Trophoblast cell (in vitro differentiated cells and primary cell): ENCODE data around the gene MYO16.

Experiments
- DNase-seq, 2 donors: peaks; one replicate each; pipeline ENCODE4 v3.0.0-alpha.2; 2016
- H2AFZ ChIP-seq: 2 replicates; pipeline ENCODE4 v1.6.1; 2013; ENCODE audit warnings: low read length, moderate library complexity, mild to moderate bottlenecking; ENCODE audit not compliant: insufficient read depth, poor library complexity
- H2AK5ac ChIP-seq: 2 replicates; pipeline ENCODE4 v1.6.1; 2013; ENCODE audit warnings: mild to moderate bottlenecking, low read length
- H2BK120ac ChIP-seq: 2 replicates; pipeline ENCODE4 v1.6.1; 2013; ENCODE audit warnings: low read length, mild to moderate bottlenecking, moderate library complexity; ENCODE audit not compliant: insufficient read depth, poor library complexity
- H2BK12ac ChIP-seq: 2 replicates; pipeline ENCODE4 v1.6.1; 2013; ENCODE audit warnings: mild to moderate bottlenecking, low read length, moderate library complexity
- H2BK5ac ChIP-seq: 2 replicates; pipeline ENCODE4 v1.6.1; 2013; ENCODE audit warnings: low read length, low read depth, moderate library complexity, mild to moderate bottlenecking; ENCODE audit not compliant: poor library complexity
- H3K14ac ChIP-seq: 2 replicates; pipeline ENCODE4 v1.6.1; 2013; ENCODE audit warnings: mild to moderate bottlenecking, low read length
- H3K18ac ChIP-seq: 2 replicates; pipeline ENCODE4 v1.6.1; 2013; ENCODE audit warnings: mild to moderate bottlenecking, low read length
- H3K23ac ChIP-seq: 2 replicates; pipeline ENCODE4 v1.6.1; 2013; ENCODE audit warnings: low read length
- H3K27ac ChIP-seq: 2 replicates; pipeline ENCODE4 v1.5.1; 2013; ENCODE audit warnings: low read depth, mild to moderate bottlenecking, inconsistent platforms, low read length, moderate library complexity
- H3K27me3 ChIP-seq: 2 replicates; pipeline ENCODE4 v1.6.1; 2013; ENCODE audit warnings: inconsistent platforms, mild to moderate bottlenecking, low read length, moderate library complexity; ENCODE audit not compliant: insufficient read depth
- H3K36me3 ChIP-seq, 2 experiments: 1 replicate in 1 of 2; 2 replicates in 1 of 2; pipeline ENCODE4 v1.6.1; 2013; ENCODE audit warnings: low read length in 2 of 2, mild to moderate bottlenecking in 2 of 2, moderate library complexity in 1 of 2; ENCODE audit not compliant: insufficient read depth in 2 of 2, control insufficient read depth in 1 of 2
- H3K4ac ChIP-seq: 2 replicates; pipeline ENCODE4 v1.6.1; 2013; ENCODE audit warnings: low read depth, mild to moderate bottlenecking, low read length, moderate library complexity
- H3K4me1 ChIP-seq, 2 experiments: 1 replicate in 1 of 2; 2 replicates in 1 of 2; pipeline ENCODE4 v1.6.1; 2013; ENCODE audit warnings: low read length in 2 of 2, mild to moderate bottlenecking in 2 of 2, moderate library complexity in 1 of 2; ENCODE audit not compliant: insufficient read depth in 2 of 2, control insufficient read depth in 1 of 2
- H3K4me2 ChIP-seq: 2 replicates; pipeline ENCODE4 v1.6.1; 2013; ENCODE audit warnings: inconsistent platforms, mild to moderate bottlenecking, low read length, moderate library complexity
- H3K4me3 ChIP-seq: 2 replicates; pipeline ENCODE4 v1.5.1; 2013; ENCODE audit warnings: mild to moderate bottlenecking, low read depth, low read length, inconsistent platforms
- H3K79me1 ChIP-seq: one replicate; pipeline ENCODE4 v1.6.1; 2013; ENCODE audit warnings: low read length
- H3K79me2 ChIP-seq: 2 replicates; pipeline ENCODE4 v1.6.1; 2013; ENCODE audit warnings: low read length, mild to moderate bottlenecking; ENCODE audit not compliant: control insufficient read depth, insufficient read depth, poor library complexity
- H3K9ac ChIP-seq: 2 replicates; pipeline ENCODE4 v1.6.1; 2013; ENCODE audit warnings: mild to moderate bottlenecking, low read length
- H3K9me3 ChIP-seq: 2 replicates; pipeline ENCODE4 v1.6.1; 2013; ENCODE audit warnings: low read depth, mild to moderate bottlenecking, control low read depth, inconsistent platforms, low read length; ENCODE audit not compliant: insufficient read depth
- H4K12ac ChIP-seq: 2 replicates; pipeline ENCODE4 v1.6.1; 2013; ENCODE audit warnings: low read depth, mild to moderate bottlenecking, low read length, moderate library complexity
- H4K8ac ChIP-seq: 2 replicates; pipeline ENCODE4 v1.6.1; 2013; ENCODE audit warnings: low read depth, mild to moderate bottlenecking, low read length, moderate library complexity
- H4K91ac ChIP-seq: one replicate; pipeline ENCODE4 v1.6.1; 2013; ENCODE audit warnings: low read depth, mild to moderate bottlenecking, low read length, moderate library complexity
- WGBS: extraction: QIAGEN DNeasy Blood & Tissue Kit; methylation state at CpG from one replicate; pipeline ENCODE4 v1.1.7; 2013; ENCODE audit warnings: missing lambda C conversion rate; ENCODE audit not compliant: insufficient read length, insufficient coverage; ENCODE audit errors: extremely low coverage; 5-methylcytosine and 5-hydroxymethylcytosine counted together

MYO16 gene

GRCh38 chr13:108711386-108711785 is 82.0 kb downstream of the MYO16 start:
- Histone ChIP-seq H3K27me3 (no peaks in the 10 kb centered on the region), H3K4ac (no peak overlapping the region), H3K4me1 (no peaks in the 10 kb centered on the region), H4K91ac (no peak overlapping the region), H3K9me3 (no peaks in the 10 kb centered on the region), H4K8ac (no peak overlapping the region), H3K18ac (no peak overlapping the region), H3K23ac (no peak overlapping the region), H3K4me3 (no peak overlapping the region), H3K27ac (no peak overlapping the region), H2BK12ac (no peak overlapping the region), H3K4me2 (no peak overlapping the region), H4K12ac (no peak overlapping the region), H3K79me1 (no peaks in the 10 kb centered on the region), H3K9ac (no peak overlapping the region), H3K36me3 (no peaks in the 10 kb centered on the region), H2BK120ac (no peak overlapping the region), H2BK5ac (no peak overlapping the region), H3K79me2 (no peaks in the 10 kb centered on the region), H2AK5ac (no peak overlapping the region), H3K14ac (no peak overlapping the region), H2AFZ (no peak overlapping the region)
- no CpG with 5 or more reads among the region's 6 CpGs for WGBS
- no peak for DNase-seq

- no peak overlapping the region for H2BK12ac ChIP-seq
- no peaks in the 10 kb centered on the region for H3K27me3 ChIP-seq
- H2AK5ac ChIP-seq, result no peak overlapping the region
- no peak overlapping the region for H3K4me3 ChIP-seq
- no peaks in the 10 kb centered on the region for H3K79me1 ChIP-seq
- H3K18ac ChIP-seq, result no peak overlapping the region
- no peaks in the 10 kb centered on the region for H3K9me3 ChIP-seq
- no peak overlapping the region for H4K12ac ChIP-seq
- no peak overlapping the region for H3K4ac ChIP-seq
- no peak for DNase-seq
- H3K79me2 ChIP-seq, result no peaks in the 10 kb centered on the region
- H3K4me1 ChIP-seq, result no peaks in the 10 kb centered on the region
- H4K8ac ChIP-seq, result no peak overlapping the region
- no peak overlapping the region for H3K27ac ChIP-seq
- H3K23ac ChIP-seq, result no peak overlapping the region
- H3K9ac ChIP-seq, result no peak overlapping the region
- no peak overlapping the region for H2AFZ ChIP-seq
- H3K14ac ChIP-seq, result no peak overlapping the region
- H4K91ac ChIP-seq, result no peak overlapping the region
- H2BK5ac ChIP-seq, result no peak overlapping the region
- no peaks in the 10 kb centered on the region for H3K36me3 ChIP-seq
- no peak overlapping the region for H2BK120ac ChIP-seq
- WGBS, result no CpG with 5 or more reads among the region's 2 CpGs
- no peak overlapping the region for H3K4me2 ChIP-seq
These were observed 96.1 kb downstream of the MYO16 start for GRCh38 chr13:108725471-108725870.

DNA sequence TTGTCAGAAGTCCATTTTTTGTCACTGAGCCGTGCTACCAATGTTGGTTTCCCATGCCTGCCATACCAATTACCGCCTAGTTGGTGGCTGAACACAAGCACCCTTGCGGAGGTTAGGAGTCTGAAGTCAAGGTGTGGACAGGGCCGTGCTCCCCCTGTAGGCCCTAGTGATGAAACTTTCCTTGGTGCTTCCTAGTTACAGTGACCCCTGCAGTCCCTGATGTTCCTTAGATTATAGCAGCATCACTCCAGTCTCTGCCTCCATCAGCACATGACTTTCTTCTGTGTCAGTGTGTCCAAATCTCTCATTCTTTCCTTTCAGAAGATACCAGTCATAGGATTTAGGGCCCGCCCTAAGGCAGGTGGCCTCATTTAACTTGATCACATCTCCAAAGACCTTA is 99.0 kb downstream of the MYO16 start:
- no peak overlapping the region for H3K4me3 ChIP-seq
- H2BK5ac ChIP-seq, result no peak overlapping the region
- no peak overlapping the region for H4K91ac ChIP-seq
- no peak overlapping the region for H2BK120ac ChIP-seq
- no peak overlapping the region for H3K14ac ChIP-seq
- H3K9me3 ChIP-seq, result no peaks in the 10 kb centered on the region
- no peaks in the 10 kb centered on the region for H3K36me3 ChIP-seq
- no peak overlapping the region for H3K4ac ChIP-seq
- no peak overlapping the region for H3K18ac ChIP-seq
- no peak overlapping the region for H2AFZ ChIP-seq
- no peak overlapping the region for H3K23ac ChIP-seq
- peak in 1 of 2 donors; percentile 2 for DNase-seq
- H3K4me2 ChIP-seq, result no peak overlapping the region
- H3K4me1 ChIP-seq, result no peaks in the 10 kb centered on the region
- WGBS, result no CpG with 5 or more reads among the region's 5 CpGs
- H4K12ac ChIP-seq, result no peak overlapping the region
- no peak overlapping the region for H2AK5ac ChIP-seq
- no peak overlapping the region for H3K27ac ChIP-seq
- no peak overlapping the region for H3K9ac ChIP-seq
- no peak overlapping the region for H4K8ac ChIP-seq
- H2BK12ac ChIP-seq, result no peak overlapping the region
- no peaks in the 10 kb centered on the region for H3K79me2 ChIP-seq
- H3K79me1 ChIP-seq, result no peaks in the 10 kb centered on the region
- H3K27me3 ChIP-seq, result no peaks in the 10 kb centered on the region

DNA sequence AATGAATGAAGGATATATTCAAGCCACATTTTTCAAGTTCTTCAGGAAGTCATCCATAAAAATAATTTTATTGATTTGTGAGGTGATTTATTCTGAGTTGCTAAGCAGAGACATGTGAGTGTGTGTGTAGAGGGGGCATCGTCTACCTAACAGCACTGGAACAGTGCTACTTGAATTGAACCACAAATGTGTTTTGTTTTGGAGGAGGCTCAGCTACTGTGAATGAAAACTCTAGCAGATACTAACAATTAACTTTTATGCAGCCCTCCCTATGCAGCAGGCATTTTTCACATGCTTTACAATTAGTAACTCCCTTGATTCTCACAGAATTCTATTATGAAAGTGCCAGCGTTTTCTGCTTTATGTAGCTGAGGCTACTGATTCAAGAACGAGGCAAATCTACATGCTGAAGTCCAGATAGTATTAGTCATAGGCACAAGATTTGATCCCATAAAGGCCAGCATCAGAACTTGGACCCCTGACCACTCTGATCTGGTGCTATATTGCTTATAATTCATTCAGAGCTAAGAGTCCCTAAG is 103.7 kb downstream of the MYO16 start:
- H3K18ac ChIP-seq, result no peak overlapping the region
- H2AK5ac ChIP-seq, result no peak overlapping the region
- H4K8ac ChIP-seq, result no peak overlapping the region
- H3K9me3 ChIP-seq, result no peaks in the 10 kb centered on the region
- H3K23ac ChIP-seq, result no peak overlapping the region
- no peak overlapping the region for H3K27ac ChIP-seq
- no peak for DNase-seq
- H3K14ac ChIP-seq, result no peak overlapping the region
- no CpG with 5 or more reads among the region's 3 CpGs for WGBS
- H3K9ac ChIP-seq, result no peak overlapping the region
- H3K4ac ChIP-seq, result no peak overlapping the region
- H3K27me3 ChIP-seq, result no peaks in the 10 kb centered on the region
- H2BK5ac ChIP-seq, result no peak overlapping the region
- H3K79me1 ChIP-seq, result no peaks in the 10 kb centered on the region
- no peaks in the 10 kb centered on the region for H3K4me1 ChIP-seq
- H3K36me3 ChIP-seq, result no peaks in the 10 kb centered on the region
- H2AFZ ChIP-seq, result no peak overlapping the region
- no peak overlapping the region for H4K12ac ChIP-seq
- no peak overlapping the region for H2BK12ac ChIP-seq
- no peak overlapping the region for H2BK120ac ChIP-seq
- H3K79me2 ChIP-seq, result no peaks in the 10 kb centered on the region
- no peak overlapping the region for H3K4me3 ChIP-seq
- no peak overlapping the region for H4K91ac ChIP-seq
- H3K4me2 ChIP-seq, result no peak overlapping the region
